HG03139 (cell line): ENCODE results near the gene FBXW9.
"Not testable (repeated sequence)": the region's sequence is repeated elsewhere in the genome, so short reads cannot be mapped to it uniquely, and the experiment has no call there.

Experiments used
- ATAC-seq: cut with Tn5 transposase; IDR thresholded peaks from one replicate; pipeline ENCODE4 v1.9.1; 2021; ENCODE audit not compliant: unreplicated experiment

FBXW9 gene

DNA sequence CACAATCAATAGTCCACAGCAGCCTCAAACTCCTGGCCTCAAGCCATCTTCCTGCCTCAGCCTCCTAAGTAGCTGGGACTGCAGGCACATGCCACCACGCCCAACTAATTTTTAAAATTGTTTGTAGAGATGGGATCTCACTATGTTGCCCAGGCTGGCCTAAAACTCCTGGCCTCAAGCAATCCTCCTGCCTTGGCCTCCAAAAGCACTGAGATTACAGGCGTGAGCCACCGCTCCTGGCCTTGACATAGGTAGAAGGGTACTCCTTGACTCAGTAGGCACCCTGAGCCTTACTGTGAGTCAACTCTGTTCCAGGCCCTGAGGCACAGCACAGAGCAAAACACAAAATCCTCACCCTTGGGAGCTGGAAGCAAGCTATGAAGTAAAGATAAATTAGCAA lies 19.5 kb upstream of the FBXW9 start:
- no peak for ATAC-seq

DNA sequence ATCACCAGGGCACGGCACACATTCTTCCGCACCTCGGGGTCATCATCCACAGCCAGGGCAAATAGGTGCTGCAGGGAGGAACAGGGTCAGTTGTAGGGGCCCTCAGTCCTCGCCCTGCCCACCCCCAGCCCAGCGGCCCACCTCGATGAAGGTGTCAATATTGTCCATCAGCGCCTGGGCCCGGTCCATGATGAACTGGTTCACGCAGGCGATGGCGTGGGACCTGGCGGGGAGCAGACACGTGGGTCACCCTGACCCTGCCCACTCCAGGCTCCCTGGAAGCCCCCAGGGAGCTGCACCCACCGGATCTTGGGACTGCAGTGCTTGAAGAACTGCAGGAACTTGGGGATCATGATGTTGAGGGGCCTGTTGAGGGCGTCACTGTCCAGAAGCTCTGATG lies 18.7 kb upstream of the FBXW9 start:
- no peak for ATAC-seq

- not testable (repeated sequence) for ATAC-seq
Measured at GRCh38 chr19:12713304-12713703, 16.9 kb upstream of the FBXW9 start.

- ATAC-seq: not testable (repeated sequence)
Measured at GRCh38 chr19:12712077-12712476, 15.6 kb upstream of the FBXW9 start.

DNA sequence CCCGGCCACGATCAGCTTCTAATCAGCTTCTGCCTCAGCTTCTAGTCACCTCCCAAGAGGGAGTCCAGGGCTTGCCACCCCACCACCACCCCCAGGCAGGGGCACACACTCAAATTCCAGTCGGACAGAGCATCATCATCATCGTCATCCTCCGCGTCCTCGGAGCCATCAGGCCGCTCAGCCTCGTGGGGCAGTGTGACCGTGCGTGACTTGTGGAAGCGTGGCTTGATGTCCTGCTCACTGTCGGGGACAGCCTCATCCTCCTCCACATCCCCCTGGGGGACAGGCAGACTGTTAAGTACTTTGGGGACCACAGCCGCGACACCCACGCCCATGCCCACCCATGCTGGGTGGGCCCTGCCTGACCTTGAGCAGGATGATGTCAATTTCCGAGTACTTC lies 14.8 kb upstream of the FBXW9 start:
- no peak for ATAC-seq

DNA sequence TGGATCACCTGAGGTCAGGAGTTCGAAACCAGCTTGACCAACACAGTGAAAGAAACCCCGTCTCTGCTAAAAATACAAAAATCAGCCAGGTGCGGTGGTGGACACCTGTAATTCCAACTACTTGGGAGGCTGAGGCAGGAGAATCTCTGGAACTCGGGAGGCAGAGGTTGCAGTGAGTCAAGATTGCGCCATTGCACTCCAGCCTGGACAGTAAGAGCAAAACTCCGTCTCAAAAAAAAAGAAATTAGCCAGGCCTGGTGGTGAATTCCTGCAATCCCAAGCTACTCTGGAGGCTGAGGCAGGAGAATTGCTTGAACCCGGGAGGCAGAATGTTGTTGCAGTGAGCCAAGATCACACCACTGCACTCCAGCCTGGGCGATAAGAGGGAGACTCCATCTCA lies 12.2 kb upstream of the FBXW9 start:
- ATAC-seq: no peak

- ATAC-seq: no peak
Measured at GRCh38 chr19:12706332-12706718, 9.9 kb upstream of the FBXW9 start.

DNA sequence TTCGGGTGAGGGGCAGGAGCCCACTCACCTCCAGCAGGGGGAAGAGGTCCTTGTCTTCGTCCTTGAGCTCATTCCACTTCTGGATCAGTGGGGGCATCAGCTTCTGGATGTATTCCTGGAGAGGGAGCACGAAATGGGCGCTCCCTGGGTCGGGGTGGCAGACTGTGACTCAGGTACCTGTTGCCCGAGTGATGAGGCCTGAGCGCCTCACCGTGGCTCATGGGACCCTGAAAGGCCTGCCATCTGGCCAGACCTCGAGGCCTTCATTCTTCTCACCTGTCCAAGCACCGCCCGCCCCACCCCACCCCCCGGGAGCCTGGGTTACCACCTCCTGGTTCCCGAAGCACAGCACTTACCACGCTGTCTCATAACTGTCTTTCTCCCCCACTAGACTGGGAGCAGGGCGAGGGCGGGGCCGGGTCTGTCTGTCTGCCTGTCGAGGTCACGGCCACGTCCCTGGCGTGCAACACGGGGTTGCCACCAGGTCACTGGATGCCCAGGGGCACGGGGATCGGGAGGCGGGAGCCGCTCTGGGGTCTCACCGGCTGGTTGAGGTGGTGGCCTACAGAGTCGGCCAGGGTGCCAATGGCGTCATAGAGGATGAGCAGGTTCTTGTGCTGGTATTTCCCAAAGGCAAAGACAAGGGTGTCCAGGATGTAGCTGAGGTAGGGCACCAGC lies 9.4 kb upstream of the FBXW9 start:
- ATAC-seq: no peak

DNA sequence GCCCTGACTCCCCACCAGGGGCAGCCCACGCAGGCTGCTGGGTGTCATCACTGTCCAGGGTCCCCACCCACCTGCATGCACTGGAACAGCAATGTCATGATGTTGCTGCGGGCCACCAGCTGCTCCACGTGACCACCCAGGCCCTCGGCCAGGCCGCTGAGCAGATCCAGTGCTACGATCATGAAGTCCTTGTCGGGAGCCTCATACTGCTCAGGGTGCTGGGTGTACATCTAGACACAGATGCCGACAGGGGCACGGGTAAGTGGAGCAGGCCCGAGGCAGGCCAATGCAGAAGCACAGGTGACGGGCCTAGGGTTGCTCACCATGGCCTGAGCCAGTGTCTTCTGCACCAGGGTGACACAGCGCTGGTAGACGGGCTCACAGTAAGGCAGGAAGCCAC lies 8.7 kb upstream of the FBXW9 start:
- no peak for ATAC-seq

DNA sequence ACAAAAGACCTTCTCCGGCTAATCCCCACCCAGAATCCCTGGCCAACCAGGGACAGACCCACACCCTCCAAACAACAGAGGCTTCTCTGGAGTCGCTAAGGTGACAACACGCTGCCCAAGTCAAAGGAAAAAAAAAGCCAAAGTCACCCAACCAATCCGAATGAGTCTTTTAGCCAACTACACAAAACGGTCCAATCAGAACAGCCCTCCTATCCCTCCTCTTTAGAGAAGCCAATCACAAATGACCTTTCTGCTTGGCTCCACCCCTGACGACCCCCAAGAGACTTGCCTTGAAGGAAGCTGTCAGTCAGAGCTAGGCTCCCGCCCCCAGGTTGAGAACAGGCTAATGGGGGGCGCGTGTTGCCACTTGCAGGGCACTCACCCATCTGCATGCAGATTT lies 6.6 kb upstream of the FBXW9 start:
- ATAC-seq: no peak

GRCh38 chr19:12701596-12702282 lies 5.3 kb upstream of the FBXW9 start:
- ATAC-seq: no peak

DNA sequence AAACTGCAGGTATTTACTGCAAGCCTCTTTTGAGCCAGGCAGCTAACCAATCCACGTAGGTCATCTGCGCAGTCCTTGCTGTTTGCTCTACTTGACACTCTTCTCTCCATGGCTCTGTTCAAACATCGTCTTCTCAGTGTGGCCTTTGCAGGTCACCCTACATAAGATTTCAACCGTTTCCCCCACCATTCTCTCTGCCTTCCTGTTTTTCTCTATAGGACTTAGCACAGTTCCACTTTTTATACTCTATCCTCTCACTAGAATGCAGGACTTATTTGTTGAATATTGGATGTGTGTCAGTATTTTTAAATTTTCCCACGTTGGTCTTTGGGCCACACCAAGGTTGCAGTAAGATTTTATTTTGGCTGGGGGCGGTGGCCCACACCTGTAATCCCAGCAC lies 1.7 kb upstream of the FBXW9 start:
- no peak for ATAC-seq

- not testable (repeated sequence) for ATAC-seq
Measured at GRCh38 chr19:12697425-12697824, 994 bp upstream of the FBXW9 start.

GRCh38 chr19:12695997-12696365 lies 450 bp downstream of the FBXW9 start:
- no peak for ATAC-seq

DNA sequence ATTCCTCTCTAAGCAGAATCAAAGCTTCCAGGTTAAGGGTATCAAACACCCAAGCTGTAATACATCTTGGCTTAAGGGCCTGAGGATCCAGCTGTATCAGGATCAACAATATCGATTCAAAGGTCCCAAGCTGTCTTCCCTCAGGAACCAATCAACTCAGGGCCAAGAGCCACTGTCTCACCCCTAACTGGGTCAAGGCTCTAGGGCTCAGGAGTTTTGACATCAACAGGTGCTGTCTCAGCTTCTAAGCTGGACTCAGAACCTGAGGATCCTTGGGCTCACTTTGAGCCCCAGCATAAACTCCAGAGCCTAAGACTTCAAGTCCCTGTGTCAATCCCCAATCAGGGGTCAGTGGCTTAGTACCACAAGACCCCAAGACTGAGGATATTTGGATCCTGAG lies 917 bp downstream of the FBXW9 start:
- ATAC-seq: no peak

GRCh38 chr19:12695096-12695495 lies 1.3 kb downstream of the FBXW9 start:
- no peak for ATAC-seq

- no peak for ATAC-seq
Measured at GRCh38 chr19:12694641-12695040, 1.8 kb downstream of the FBXW9 start.

- no peak for ATAC-seq
Measured at GRCh38 chr19:12692960-12693359, 3.5 kb downstream of the FBXW9 start.

DNA sequence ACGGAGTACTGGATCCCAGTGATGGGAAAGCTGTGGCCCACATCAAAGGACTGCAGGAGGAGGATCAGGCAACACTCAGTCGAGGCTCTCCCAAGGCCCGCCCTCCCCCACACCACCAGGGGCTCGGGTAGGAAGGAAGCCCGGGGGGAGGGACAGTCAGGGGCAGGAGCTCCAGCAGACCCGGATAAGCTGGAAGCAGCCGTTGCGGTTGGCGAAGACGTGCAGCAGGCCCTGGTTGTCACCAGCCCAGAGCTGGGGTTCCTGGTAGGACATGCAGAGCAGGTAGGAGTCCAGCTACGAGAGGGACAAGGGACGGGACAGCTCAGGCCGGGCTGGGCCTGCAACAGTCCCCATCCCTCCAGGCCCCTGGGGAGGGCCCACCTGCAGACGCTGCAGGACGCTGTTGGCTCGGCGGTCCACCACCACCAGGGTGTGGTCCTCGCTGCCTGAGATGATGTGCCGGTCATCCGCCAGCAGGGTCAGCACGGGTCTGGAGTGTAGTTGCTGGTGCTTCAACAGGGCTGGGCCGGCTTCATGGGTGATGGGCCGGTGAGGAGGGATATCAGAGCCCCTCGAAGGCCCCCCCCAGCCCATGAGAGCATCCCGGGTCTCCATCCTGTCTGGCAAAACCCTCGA lies 6.7 kb downstream of the FBXW9 start:
- ATAC-seq: no peak

DNA sequence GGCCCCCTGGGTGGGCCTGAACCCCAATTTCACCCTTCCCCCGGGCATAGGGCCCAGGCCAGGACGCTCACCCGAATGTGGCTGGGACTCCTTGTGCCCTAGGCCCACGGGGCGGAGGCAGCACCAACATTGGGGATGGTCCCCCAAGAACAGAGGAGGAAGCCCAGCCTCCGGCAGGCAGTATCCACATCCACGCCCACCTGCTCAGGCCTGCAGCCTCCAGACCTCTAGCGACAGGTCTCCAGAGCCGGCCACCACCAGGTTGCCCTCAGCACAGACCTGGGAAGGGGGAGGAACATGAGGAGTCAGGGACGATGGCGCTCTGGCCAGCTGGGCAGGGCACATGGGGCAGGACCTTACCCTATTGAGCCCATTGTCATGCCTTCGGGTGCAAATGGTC lies 7.4 kb downstream of the FBXW9 start:
- ATAC-seq: no peak

- no peak for ATAC-seq
Measured at GRCh38 chr19:12687496-12688196, 8.8 kb downstream of the FBXW9 start, which contains the start of gene GNG14. Gene GNG14, plus strand, starts transcription at chr19:12687998. Its CDS starts 51 bp downstream, at chr19:12688049.

DNA sequence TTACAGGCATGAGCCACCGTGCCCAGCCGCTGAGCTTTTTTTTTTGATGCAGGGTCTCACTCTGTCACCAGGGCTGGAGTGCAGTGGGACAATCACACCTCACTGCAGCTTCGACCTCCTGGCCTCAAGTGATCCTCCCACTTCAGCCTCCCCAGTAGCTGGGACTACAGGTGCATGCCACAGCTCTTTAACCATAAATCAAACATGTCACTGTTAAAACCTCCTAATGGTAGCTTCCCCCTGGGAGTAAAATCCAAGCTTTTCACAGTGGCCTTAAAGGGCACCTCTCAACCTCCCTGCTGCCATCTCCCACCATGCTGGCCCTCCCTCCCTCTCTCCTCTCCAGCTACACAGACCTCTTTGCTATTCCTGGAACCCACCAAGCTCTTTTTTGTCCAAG lies 10.6 kb downstream of the FBXW9 start:
- no peak for ATAC-seq
